SJSA1 (cell line): ENCODE results near the gene CA9. TPM values are rescaled to one million over a fixed set of nuclear protein-coding genes. Genes with fewer than 3 reads are reported as not detected.
"Not testable (repeated sequence)": the region's sequence is repeated elsewhere in the genome, so short reads cannot be mapped to it uniquely, and the experiment has no call there.

Source experiments
- DNase-seq, 2 experiments: peaks; one replicate each; pipeline ENCODE4 v3.0.0-alpha.2; 2015 to 2020; ENCODE audit warnings: low spot score in 2 of 2, low read depth in 1 of 2
- H3K27ac ChIP-seq: fragments of 250-450 bp; sonication (Bioruptor Pico); 2 replicates; pipeline ENCODE4 v1.5.1; 2020; ENCODE audit warnings: mild to moderate bottlenecking, moderate library complexity
- H3K27me3 ChIP-seq: fragments of 250-450 bp; sonication (Bioruptor Pico); replicated peaks from 2 replicates; pipeline ENCODE4 v1.5.1; 2020; ENCODE audit warnings: mild to moderate bottlenecking, moderate library complexity
- H3K36me3 ChIP-seq: fragments of 250-450 bp; sonication (Bioruptor Pico); 2 replicates; pipeline ENCODE4 v1.5.1; 2020; ENCODE audit warnings: mild to moderate bottlenecking
- H3K4me1 ChIP-seq: fragments of 250-450 bp; sonication (Bioruptor Pico); replicated peaks from 2 replicates; pipeline ENCODE4 v1.6.1; 2021; ENCODE audit warnings: mild to moderate bottlenecking
- H3K4me3 ChIP-seq: fragments of 250-450 bp; sonication (Bioruptor Pico); 2 replicates; pipeline ENCODE4 v1.5.1; 2020; ENCODE audit warnings: mild to moderate bottlenecking
- H3K9me3 ChIP-seq: fragments of 250-450 bp; sonication (Bioruptor Pico); replicated peaks from 2 replicates; pipeline ENCODE4 v1.5.1; 2020; ENCODE audit warnings: mild to moderate bottlenecking
- total RNA-seq: library from RNA; depleted of rRNA; stranded (reverse); fragments of >200 nt; shearing (Covaris generic); gene quantifications from 2 replicates; pipeline ENCODE4 v1.2.3, GENCODE V29; 2014

The CA9 gene
- total RNA-seq, 1 experiment from 2014 or later = not detected

DNA sequence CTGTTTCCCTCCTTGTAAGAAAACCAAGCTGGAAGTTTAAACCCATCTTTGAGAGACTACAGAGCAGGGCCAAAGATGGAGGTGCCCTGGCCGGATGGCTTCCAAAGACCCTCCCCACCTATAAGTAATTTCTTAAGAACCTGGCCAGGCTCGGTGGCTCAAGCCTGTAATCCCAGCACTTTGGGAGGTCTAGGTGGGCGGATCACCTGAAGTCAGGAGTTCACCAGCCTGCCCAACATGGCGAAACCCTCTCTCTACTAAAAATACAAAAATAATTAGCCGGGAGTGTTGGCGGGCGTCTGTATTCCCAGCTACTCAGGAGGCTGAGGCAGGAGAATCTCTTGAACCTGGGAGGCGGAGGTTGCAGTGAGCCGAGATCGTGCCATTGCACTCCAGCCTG lies 28.0 kb upstream of the CA9 start:
- not testable (repeated sequence) for H3K9me3 ChIP-seq, H3K4me1 ChIP-seq, H3K27me3 ChIP-seq, H3K36me3 ChIP-seq, H3K27ac ChIP-seq, DNase-seq, H3K4me3 ChIP-seq

DNA sequence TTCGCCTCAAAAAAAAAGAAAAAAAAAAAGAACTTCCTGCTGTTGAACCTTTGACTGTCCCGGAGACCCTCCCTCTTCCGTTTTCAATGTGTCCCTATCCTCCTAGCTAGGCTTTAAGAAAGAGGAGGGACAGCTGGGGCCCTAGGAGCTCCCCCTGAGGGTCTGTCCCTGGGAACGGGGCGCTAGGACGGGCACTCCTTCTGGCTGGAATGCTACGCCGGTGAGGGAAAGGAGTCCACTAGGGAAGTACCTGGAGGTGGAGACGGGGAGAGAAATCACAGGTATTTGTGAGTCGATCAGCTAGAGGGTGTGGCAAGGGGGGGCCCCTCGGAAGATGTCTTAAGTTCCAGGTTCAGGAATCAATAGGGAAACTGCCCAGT lies 27.6 kb upstream of the CA9 start:
- Histone ChIP-seq H3K4me1 (peaks cover 6% of the 10 kb centered on the region; the same call in 1 of the 2 replicates), H3K27me3 (no peaks in the 10 kb centered on the region), H3K4me3 (peak overlapping the region; percentile 45), H3K9me3 (no peaks in the 10 kb centered on the region), H3K36me3 (no peaks in the 10 kb centered on the region), H3K27ac (no peak overlapping the region)
- no peak for DNase-seq

DNA sequence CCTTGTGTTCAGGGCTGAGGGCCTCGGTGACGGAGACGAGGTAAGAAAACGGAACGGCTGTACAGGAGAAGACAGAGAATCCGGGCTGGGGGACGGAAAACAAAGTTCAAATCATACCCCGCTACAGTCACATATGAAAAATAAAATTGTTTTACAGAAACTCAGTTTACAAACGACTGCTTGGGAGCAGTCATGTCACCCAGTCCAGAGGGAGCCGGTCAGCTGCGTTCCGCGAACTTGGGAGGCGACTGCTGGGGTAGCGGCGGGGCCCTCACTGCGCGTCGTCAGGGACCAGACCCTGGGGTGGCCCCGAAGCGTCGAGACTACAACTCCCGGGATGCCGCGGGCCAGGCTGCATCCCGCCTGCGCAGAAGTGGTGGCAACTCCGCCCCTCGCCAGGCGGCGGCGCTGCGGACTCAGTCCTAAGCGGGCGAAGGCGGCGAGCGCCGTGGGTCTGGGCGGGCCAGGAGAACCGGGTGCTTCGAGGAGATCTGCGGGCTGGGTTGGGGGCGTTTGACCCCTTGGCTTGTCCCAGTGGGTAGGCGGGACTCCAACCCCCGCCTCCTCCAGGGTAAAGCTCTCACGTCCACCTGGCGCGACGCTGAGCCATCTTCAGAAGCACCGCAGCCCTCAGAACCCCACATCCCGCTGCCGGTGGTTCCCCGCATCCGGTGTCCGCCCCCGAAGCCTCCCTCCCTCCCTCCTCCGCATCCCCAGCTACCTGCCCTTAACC lies 27.0 kb upstream of the CA9 start:
- H3K4me1 ChIP-seq = peaks cover 6% of the 10 kb centered on the region; the same call in 1 of the 2 replicates
- no peaks in the 10 kb centered on the region for H3K36me3 ChIP-seq
- no peak overlapping the region for H3K27ac ChIP-seq
- H3K9me3 ChIP-seq = no peaks in the 10 kb centered on the region
- H3K4me3 ChIP-seq = peak overlapping the region; percentile 45
- no peaks in the 10 kb centered on the region for H3K27me3 ChIP-seq
- peak; percentile 68 to 76 for DNase-seq

DNA sequence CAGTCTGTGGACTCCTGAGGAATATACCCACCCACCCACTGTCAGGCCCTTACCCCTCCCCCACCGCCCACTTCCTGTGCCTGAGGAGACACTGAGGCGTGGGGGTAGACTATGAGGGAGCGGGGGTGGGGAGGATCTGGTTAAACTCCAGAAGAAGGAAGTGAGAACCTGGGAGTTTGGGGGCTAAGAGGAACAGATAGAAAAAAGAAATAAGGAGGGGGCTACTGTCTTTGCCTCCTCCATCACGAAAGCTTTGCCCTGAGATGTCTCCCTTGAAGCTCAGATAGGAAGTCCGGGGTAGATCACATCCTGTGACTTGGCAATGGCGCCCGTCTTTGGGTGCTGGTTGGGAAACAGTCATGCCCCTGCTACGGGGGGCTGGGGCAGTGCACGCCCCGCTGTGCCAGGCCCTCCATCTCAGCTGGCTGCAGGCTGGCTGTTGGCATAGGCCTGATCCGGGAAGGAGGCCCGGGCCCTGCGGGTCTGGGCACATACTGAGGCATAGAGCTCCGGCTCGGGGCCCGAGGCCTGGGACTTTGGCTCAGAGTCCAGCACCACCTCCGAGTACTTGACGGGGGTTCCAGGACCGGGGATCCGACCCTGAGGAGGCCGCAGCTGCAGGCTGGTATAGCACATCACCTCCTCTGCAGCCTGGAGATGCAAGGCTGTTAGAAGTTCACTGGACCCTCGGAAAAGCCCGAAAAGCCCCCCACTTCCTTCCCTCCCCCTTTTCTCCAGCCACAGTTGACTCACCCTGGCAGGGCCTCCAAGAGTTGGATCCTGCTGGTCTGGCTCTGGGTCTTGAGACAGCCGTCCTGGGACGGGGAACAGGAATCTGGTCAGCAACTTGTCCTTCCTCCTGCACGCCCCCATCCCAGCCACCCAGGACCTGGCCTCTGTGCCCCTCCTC lies 24.0 kb upstream of the CA9 start:
- no peaks in the 10 kb centered on the region for H3K27me3 ChIP-seq
- peaks cover 6% of the 10 kb centered on the region; the same call in 1 of the 2 replicates for H3K4me1 ChIP-seq
- H3K36me3 ChIP-seq = no peaks in the 10 kb centered on the region
- no peaks in the 10 kb centered on the region for H3K9me3 ChIP-seq
- no peak for DNase-seq
- no peak overlapping the region for H3K27ac ChIP-seq
- no peak overlapping the region for H3K4me3 ChIP-seq

DNA sequence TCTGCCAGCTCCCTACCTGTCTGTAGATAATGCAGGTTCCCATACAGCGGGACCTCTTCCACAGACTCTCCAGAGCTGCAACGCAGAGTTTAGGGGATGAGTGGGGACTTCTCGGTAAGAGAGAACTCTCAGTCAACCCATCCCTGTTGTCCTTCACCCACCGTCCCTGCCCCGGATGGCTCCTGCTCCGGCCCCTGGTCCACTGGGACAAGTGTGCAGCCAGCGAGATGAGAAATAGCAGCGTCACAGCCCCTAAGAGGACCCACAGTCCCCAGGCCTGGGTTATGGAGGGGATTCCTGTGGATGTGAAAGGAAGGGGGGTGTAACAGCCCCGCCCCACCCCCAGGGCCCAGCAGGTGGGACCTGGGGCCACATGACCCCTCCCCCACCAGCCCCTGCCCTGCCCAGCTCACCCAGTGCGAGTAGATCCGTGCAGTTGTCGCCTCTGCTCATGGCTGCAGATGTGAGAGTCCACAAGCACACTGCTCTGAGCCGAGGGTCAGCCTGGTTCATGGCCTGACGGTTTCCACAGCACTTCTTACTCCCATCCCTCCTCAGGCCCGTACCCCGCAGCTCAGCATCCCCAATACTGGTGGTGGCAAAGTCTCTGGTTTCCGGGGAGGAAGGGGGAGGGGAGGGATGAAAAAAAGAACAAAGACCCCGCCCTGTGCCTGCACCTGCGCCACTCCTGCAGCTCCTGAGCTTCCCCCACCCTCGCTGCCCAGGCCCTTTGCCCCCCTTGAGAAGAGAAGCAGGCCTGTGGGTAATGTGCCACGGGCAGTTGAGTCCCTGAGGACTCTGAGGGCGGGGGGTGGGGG lies 23.2 kb upstream of the CA9 start, which contains the start of gene SIT1:
TSS of gene SIT1 (minus strand) at position 591 of the 818 bp plus-strand sequence. CDS start at position 513, 78 bp downstream.
- Histone ChIP-seq H3K9me3 (no peaks in the 10 kb centered on the region), H3K27me3 (no peaks in the 10 kb centered on the region), H3K36me3 (no peaks in the 10 kb centered on the region), H3K4me1 (peaks cover 6% of the 10 kb centered on the region; the same call in 1 of the 2 replicates), H3K27ac (no peak within 1 kb of the TSS), H3K4me3 (no peak within 1 kb of the TSS)
- DNase-seq = no peak

DNA sequence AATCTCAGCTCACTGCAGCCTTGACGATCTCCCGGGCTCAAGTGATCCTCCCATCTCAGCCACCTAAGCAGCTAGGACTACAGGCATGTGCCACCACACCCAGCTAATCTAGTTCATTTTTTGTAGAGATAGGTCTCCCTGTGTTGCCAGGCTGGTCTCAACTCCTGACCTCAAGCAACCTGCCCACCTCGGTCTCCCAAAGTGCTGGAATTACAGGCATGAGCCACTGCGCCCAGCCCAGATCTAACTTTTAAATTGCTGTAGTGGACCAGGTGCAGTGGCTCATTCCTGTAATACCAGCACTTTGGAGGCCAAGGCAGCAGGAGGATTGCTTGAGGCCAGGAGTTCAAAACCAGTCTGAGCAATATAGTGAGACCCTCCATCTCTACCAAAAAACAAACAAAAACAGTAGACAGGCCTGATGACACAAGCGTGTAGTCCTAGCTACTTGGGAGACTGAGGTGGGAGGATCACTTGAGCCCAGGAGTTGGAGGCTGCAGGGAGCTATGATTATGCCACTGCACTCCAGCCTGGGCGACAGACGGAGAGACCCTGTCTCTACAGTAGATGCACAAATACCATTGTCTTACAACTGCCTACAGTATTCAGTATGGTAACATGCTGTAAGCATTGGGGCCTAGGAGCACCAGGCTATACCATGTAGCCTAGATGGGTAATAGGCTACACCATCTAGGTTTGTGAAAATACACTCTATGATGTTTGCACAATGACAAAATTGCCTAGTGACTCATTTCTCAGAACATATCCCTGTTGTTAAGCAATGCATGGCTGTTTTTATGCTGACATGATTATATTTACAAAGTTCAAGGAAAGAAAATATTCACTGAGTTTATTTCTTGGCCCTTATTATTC lies 21.5 kb upstream of the CA9 start:
- no peak overlapping the region for H3K27ac ChIP-seq
- H3K4me3 ChIP-seq = no peak overlapping the region
- H3K27me3 ChIP-seq = no peaks in the 10 kb centered on the region
- no peaks in the 10 kb centered on the region for H3K9me3 ChIP-seq
- no peak for DNase-seq
- no peaks in the 10 kb centered on the region for H3K36me3 ChIP-seq
- H3K4me1 ChIP-seq = peaks cover 3% of the 10 kb centered on the region

DNA sequence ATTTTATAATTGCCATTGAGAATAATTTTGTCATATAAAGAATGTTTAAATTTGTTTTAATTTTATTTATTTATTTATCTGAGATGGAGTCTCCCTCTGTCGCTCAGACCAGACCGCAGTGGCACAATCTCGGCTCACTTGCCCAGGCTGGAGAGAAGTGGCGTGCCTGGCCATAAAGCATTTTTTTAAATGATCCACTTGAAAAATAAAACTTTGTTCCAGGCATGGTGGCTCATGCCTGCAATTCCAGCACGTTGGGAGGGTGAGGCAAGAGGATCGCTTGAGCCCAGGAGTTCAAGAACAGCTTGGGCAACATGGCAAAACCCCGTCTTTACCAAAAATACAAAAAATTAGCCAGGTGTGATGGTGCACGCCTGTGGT lies 20.9 kb upstream of the CA9 start:
- Histone ChIP-seq H3K4me3 (no peak overlapping the region), H3K27ac (no peak overlapping the region), H3K36me3 (no peaks in the 10 kb centered on the region), H3K4me1 (peaks cover 5% of the 10 kb centered on the region), H3K27me3 (no peaks in the 10 kb centered on the region), H3K9me3 (no peaks in the 10 kb centered on the region)
- no peak for DNase-seq

DNA sequence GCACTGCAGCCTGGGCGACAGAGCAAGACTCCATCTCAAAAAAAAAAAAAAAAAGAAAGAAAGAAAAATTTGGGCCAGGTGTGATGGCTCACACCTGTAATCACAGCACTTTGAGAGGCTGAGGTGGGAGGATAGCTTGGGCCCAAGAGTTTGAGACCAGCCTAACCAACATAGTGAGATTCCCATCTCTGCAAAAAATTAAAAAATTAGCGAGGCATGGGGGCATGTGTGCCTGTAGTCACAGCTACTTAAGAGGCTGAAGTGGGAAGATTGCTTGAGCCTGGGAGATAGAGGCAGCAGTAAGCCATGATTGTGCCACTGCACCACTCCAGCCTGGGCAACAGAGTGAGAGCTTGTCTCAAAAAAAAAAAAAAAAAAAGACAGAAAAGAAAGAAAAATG lies 20.1 kb upstream of the CA9 start:
- Histone ChIP-seq H3K27ac (no peak overlapping the region), H3K27me3 (no peaks in the 10 kb centered on the region), H3K36me3 (no peaks in the 10 kb centered on the region), H3K4me3 (no peak overlapping the region), H3K4me1 (peaks cover 5% of the 10 kb centered on the region), H3K9me3 (no peaks in the 10 kb centered on the region)
- DNase-seq = no peak

DNA sequence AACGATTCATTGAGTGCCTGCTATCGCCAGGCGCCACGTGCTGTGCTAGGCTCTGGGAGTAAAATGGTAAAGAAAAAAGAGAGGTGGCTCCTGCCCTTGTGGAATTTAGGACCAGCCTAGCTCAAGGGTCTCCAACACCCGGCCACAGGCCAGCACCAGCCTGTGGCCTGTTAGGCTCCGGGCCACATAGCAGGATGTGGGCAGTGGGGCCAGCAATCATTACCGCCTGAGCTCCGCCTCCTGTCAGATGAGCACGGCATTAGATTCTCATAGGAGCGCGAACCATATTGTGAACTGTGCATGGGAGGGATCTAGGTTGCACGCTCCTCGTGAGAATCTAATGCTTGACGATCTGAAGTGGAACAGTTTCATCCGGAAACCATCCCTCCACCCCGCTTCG lies 17.4 kb upstream of the CA9 start:
- H3K9me3 ChIP-seq = no peaks in the 10 kb centered on the region
- peaks cover 13% of the 10 kb centered on the region; the same call in 1 of the 2 replicates for H3K36me3 ChIP-seq

DNA sequence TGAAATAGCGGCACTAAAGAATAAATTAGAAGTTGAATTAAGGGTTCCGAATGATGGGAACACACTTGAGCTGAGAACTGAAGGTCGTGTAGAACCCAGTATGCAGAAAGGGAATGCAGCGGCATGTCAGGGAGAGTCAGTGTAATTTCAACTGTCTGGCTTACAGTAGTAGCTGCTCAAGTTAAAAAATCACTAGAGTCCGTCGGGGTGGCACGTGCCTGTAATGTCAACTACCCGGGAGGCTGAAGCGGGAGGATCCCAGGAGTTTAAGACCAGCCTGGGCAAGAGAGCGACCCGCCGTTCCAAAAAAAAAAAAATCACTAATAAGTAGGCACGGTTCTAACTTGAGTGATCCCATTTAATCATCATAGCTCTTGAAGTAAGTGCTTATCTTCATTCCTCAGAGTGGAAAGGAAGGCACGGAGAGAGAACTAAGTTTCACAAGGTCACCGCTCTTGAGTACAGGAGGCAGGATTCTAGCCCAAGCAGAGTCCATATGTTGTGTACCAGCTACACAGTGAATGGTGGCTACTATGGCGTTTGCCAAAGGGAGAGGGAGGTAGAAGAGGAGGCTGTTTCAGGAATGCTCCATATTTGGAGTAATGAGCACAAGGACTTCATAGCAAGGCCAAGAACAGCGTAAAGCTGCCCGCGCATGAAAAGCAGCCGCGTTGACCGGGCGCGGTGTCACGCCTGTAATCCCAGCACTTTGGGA lies 16.7 kb upstream of the CA9 start:
- Histone ChIP-seq H3K4me1 (peaks cover 15% of the 10 kb centered on the region), H3K9me3 (no peaks in the 10 kb centered on the region), H3K27ac (peak overlapping the region; percentile 7; the same call in 1 of the 2 replicates), H3K4me3 (peak overlapping the region; percentile 27), H3K27me3 (no peaks in the 10 kb centered on the region), H3K36me3 (peaks cover 18% of the 10 kb centered on the region)
- DNase-seq = no peak

More for the DNA sequence above, 17.4 kb upstream of the CA9 start:
- Histone ChIP-seq H3K4me3 (no peak overlapping the region), H3K27me3 (no peaks in the 10 kb centered on the region), H3K27ac (no peak overlapping the region), H3K4me1 (peaks cover 15% of the 10 kb centered on the region)
- no peak for DNase-seq

DNA sequence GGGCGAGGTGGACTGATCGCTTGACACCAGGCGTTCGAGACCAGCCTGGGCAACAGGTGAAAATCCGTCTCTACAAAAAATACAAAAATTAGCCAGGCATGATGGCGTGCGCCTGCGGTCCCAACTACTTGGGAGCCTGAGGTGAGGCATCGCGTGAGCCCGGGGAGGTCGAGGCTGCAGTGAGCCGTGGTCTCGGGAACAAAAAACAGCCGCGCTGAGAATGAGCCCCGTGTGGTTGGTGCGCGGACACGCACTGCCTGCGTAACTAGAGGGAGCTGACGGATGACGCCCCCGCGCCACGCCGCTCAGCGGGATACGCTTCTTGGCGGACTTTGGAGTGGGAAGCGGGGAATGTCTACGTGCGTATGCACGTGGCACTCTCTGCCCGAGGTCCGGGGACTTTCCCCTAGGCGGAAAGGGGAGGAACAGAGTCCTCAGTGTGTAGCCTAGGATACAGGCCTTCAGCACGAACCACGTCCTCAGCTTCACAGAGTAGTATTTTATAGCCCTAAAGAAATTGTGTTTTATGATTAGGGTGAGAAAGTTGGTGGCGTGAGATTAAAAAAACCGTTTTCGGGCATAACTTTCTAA lies 16.1 kb upstream of the CA9 start, which contains the start of gene RMRP:
TSS of gene RMRP (minus strand) at position 474 of the 591 bp plus-strand sequence.
- peak; percentile 94 to 96 for DNase-seq
- no peaks in the 10 kb centered on the region for H3K9me3 ChIP-seq
- peak within 1 kb of the TSS; percentile 65 for H3K4me3 ChIP-seq
- H3K27me3 ChIP-seq = no peaks in the 10 kb centered on the region
- peak within 1 kb of the TSS; percentile 96 for H3K27ac ChIP-seq
- H3K36me3 ChIP-seq = peaks cover 19% of the 10 kb centered on the region
- H3K4me1 ChIP-seq = peaks cover 15% of the 10 kb centered on the region
